Type B pancreatic cell (in vitro differentiated cells): ENCODE results near the gene EYA4. TPM values are rescaled to one million over a fixed set of nuclear protein-coding genes. Genes with fewer than 3 reads are reported as not detected.

ENCODE experiments used
- DNase-seq: peaks from one replicate; pipeline ENCODE4 v3.0.0; 2021; ENCODE audit warnings: mixed read lengths; ENCODE audit not compliant: unreplicated experiment; ENCODE audit errors: extremely low spot score
- H3K27ac Mint-ChIP-seq: 2 replicates; pipeline ENCODE4 v1.8.0; 2021; ENCODE audit warnings: mild to moderate bottlenecking, mixed read lengths
- H3K27me3 Mint-ChIP-seq: 2 replicates; pipeline ENCODE4 v1.8.0; 2021; ENCODE audit warnings: mixed read lengths
- H3K36me3 Mint-ChIP-seq: 2 replicates; pipeline ENCODE4 v1.8.0; 2021; ENCODE audit warnings: mixed read lengths
- H3K4me1 Mint-ChIP-seq: one replicate; pipeline ENCODE4 v1.8.0; 2021; ENCODE audit warnings: mixed read lengths; ENCODE audit not compliant: unreplicated experiment
- H3K4me3 Mint-ChIP-seq: 2 replicates; pipeline ENCODE4 v1.8.0; 2021; ENCODE audit warnings: mild to moderate bottlenecking, mixed read lengths
- H3K9me3 Mint-ChIP-seq: 2 replicates; pipeline ENCODE4 v1.8.0; 2021; ENCODE audit warnings: mixed read lengths
- total RNA-seq: library from RNA; stranded (reverse); gene quantifications from 2 replicates; pipeline ENCODE4 v1.2.1, GENCODE V29; 2021; ENCODE audit warnings: low replicate concordance
- TF ChIP-seq, protein P1 (sequence below): fragments of 200-600 bp; sonication (generic); conservative IDR thresholded peaks from 2 replicates; pipeline ENCODE4 v1.5.0; 2021; ENCODE audit warnings: antibody characterized with exemption, mild to moderate bottlenecking

The EYA4 gene
- total RNA-seq, 1 donor from 2014 or later = 29.7 TPM

GRCh38 chr6:133523816-133524215, 282.7 kb downstream of the EYA4 start:
- H3K4me3 Mint-ChIP-seq = no peak overlapping the region
- no peaks in the 10 kb centered on the region for H3K9me3 Mint-ChIP-seq
- peaks cover 11% of the 10 kb centered on the region for H3K27me3 Mint-ChIP-seq

DNA sequence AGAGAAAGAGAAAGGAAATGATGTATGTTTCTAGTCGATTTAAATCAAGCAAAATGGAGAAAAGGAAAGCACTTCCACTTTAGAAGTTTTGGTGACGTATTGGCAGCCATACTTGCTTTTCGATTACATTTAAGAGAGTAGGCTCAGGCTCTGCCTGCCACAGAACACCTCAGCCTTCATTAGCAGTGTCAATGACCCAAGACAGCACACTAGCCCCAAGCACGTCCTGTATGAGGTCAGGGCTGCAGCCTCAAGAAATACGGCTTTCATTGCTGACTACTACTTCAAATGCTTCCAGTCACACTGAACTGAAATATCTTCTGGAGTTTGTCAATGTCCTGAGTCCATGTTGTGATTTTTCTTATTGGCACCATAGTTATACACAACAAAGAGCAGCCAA, 285.3 kb downstream of the EYA4 start:
- no peak overlapping the region for H3K27ac Mint-ChIP-seq
- TF ChIP-seq, protein P1, sequence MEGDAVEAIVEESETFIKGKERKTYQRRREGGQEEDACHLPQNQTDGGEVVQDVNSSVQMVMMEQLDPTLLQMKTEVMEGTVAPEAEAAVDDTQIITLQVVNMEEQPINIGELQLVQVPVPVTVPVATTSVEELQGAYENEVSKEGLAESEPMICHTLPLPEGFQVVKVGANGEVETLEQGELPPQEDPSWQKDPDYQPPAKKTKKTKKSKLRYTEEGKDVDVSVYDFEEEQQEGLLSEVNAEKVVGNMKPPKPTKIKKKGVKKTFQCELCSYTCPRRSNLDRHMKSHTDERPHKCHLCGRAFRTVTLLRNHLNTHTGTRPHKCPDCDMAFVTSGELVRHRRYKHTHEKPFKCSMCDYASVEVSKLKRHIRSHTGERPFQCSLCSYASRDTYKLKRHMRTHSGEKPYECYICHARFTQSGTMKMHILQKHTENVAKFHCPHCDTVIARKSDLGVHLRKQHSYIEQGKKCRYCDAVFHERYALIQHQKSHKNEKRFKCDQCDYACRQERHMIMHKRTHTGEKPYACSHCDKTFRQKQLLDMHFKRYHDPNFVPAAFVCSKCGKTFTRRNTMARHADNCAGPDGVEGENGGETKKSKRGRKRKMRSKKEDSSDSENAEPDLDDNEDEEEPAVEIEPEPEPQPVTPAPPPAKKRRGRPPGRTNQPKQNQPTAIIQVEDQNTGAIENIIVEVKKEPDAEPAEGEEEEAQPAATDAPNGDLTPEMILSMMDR = no peak
- H3K4me1 Mint-ChIP-seq = no peaks in the 10 kb centered on the region
- no peak for DNase-seq
- H3K36me3 Mint-ChIP-seq = peaks cover 9% of the 10 kb centered on the region
- H3K27me3 Mint-ChIP-seq = peaks cover 14% of the 10 kb centered on the region
- no peaks in the 10 kb centered on the region for H3K9me3 Mint-ChIP-seq
- no peak overlapping the region for H3K4me3 Mint-ChIP-seq

More at GRCh38 chr6:133523816-133524215, 282.7 kb downstream of the EYA4 start:
- H3K36me3 Mint-ChIP-seq = peaks cover 9% of the 10 kb centered on the region
- H3K4me1 Mint-ChIP-seq = no peaks in the 10 kb centered on the region
- H3K27ac Mint-ChIP-seq = no peak overlapping the region
- DNase-seq = no peak
- TF ChIP-seq, protein P1 = no peak

DNA sequence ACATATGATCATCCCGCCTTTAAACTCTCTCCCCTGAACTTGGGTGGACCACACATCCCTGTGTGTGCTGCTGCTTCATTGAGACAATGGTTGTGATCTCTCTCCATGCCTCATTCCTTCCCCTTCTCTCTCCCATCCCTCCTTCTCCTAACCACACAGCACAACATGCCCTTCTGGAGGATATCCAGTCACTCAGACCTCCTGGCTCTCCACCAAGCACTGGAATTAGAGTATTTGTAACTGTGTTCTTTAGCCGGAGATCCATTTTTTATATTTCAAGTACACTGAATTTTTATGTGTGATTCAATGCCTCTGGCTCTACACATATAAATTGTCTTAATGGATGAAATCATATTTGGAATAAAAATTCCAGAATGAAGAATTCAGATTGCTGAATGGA, 287.4 kb downstream of the EYA4 start:
- H3K27me3 Mint-ChIP-seq = peaks cover 23% of the 10 kb centered on the region
- TF ChIP-seq, protein P1 = no peak
- H3K4me3 Mint-ChIP-seq = no peak overlapping the region
- peaks cover 9% of the 10 kb centered on the region for H3K36me3 Mint-ChIP-seq
- no peaks in the 10 kb centered on the region for H3K9me3 Mint-ChIP-seq
- no peak for DNase-seq
- H3K4me1 Mint-ChIP-seq = no peaks in the 10 kb centered on the region
- no peak overlapping the region for H3K27ac Mint-ChIP-seq

DNA sequence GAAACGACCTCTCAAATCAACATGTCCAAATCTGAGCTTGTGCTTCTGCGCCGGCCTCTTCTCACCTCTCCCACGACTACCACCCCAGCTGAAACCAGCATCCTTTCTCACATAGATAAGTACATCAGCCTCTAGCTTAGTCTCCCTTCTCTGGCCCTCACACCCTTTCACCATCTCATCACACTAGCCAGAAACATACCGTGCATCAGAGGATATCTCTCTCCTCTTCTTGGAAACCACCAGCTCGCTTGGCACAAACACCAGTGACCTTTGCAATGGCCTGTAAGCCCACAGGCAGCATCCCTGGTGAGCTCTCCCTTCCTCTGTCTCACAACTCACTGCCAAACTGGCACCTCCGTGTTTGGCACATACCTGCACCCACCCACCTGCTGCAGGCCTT, 291.8 kb downstream of the EYA4 start:
- no peak for DNase-seq
- Mint-ChIP-seq H3K27ac (no peak overlapping the region), H3K36me3 (no peaks in the 10 kb centered on the region), H3K27me3 (peaks cover 53% of the 10 kb centered on the region), H3K4me1 (no peaks in the 10 kb centered on the region), H3K4me3 (no peak overlapping the region), H3K9me3 (no peaks in the 10 kb centered on the region)
- TF ChIP-seq, protein P1 = no peak

- H3K4me1 Mint-ChIP-seq = no peaks in the 10 kb centered on the region
- H3K36me3 Mint-ChIP-seq = no peaks in the 10 kb centered on the region
- DNase-seq = no peak
- TF ChIP-seq, protein P1 = no peak
- no peak overlapping the region for H3K4me3 Mint-ChIP-seq
- H3K9me3 Mint-ChIP-seq = no peaks in the 10 kb centered on the region
- no peak overlapping the region for H3K27ac Mint-ChIP-seq
- peaks cover 65% of the 10 kb centered on the region for H3K27me3 Mint-ChIP-seq
Measured at GRCh38 chr6:133539502-133540259, 298.5 kb downstream of the EYA4 start.
